GM18870 (cell line): ENCODE measurements around the gene CRAT.
"Not testable (repeated sequence)": the region's sequence is repeated elsewhere in the genome, so short reads cannot be mapped to it uniquely, and the experiment has no call there.

Source experiments
- ATAC-seq: cut with Tn5 transposase; IDR thresholded peaks from one replicate; pipeline ENCODE4 v1.9.1; 2021; ENCODE audit warnings: moderate library complexity; ENCODE audit not compliant: unreplicated experiment

CRAT gene

DNA sequence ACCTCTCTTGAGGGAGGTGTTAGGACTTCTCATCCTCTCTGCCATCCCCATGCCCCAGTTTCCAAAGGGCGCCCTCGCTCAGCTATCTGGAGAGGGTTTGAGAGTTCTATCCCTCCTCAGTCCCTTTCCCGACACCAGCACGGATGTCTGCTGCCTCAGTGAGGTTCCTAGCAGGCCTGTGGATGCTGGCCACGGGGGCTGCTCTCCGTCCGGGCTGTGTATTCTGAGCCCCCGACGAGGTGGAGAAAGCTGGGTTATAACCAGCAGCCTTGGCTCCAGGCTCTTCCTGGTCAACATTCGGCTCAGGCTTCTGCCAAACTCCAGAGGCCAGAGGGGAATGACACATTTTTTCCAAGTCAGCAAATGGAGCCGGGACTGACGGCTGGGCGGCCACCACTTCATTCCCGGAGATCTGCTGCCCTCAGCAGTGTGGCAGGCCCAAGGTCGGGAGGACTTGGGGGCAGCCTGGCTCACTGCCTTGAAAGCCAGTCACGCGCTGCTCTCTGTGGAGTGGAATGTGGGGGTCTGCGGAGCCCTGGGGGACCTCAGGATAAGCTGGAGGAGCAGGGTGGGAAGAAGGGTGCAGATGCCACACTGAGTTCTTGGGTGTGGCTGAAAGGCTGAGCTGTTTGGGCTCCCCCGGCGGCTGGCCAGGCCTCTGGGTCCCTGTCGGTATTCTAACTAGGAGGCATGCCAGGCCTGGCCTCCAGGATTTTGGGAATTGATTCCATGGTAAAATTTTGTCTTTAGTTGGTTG lies 28.1 kb upstream of the CRAT start:
- no peak for ATAC-seq

GRCh38 chr9:129138144-129138462 lies 27.5 kb upstream of the CRAT start:
- no peak for ATAC-seq

DNA sequence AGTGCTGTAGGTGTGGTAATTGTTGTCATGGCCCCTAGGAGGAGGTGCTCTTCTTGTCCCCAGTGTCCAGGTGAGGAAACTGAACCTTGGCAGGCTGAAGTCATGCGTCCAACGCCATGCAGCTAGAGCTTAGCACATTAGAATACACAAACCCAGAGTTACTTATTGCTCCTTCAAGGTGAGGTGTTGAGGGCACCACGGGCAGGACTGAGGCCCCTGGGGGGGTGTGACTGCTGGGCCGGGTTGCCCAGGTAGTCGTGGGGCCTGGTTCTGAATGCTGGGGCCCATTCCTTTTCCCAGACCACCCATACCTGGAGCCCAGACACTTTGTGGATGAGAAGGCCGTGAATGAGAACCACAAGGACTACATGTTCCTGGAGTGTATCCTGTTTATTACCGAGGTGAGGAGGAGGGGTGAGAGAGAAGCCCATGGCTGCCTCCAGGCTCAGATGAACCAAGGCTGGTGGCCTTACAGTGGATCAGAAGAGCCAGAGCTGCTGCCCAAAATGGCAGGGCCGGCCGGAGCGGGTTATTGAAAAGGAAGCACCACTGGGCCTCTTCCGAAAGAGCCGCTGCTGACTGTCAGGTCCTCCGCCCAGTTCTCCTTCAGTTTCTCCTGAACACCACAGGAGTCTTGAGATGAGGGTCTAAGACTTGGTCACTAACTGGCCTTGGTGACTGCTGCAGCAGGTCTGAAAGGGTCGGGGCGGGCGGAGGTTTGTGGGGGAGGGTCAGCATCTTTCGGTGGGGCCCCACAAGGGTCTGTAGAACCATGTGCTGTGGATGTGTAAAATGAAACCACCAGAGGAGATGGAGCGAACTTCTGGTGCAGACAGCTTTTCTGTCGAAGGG lies 26.9 kb upstream of the CRAT start:
- ATAC-seq = no peak

DNA sequence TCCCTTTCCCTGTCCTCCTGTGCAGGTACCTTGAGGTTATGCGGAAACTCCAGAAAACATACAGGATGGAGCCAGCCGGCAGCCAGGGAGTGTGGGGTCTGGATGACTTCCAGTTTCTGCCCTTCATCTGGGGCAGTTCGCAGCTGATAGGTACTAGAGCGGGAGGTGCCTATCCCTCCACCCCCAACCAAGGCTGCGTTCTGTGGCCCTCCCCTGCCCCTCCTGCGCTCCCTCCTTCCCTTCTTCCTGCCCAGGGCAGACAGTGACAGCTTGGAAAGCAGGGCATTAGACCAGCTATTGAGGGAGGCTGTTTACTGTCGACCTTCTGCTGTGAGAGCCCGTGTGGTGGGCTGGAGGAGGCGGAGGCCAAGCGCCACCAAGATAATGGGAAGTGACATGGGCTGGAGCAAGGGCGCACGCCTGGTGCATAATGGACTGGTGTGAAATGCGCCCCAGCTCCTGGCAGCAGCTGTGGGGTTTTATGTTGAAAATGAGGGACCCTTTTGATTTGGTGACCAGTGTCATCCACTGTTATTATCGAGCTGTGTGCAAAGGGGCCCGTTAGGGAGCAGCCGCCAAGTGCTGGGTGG lies 25.9 kb upstream of the CRAT start:
- no peak for ATAC-seq

GRCh38 chr9:129135476-129135875 lies 24.9 kb upstream of the CRAT start:
- no peak for ATAC-seq

DNA sequence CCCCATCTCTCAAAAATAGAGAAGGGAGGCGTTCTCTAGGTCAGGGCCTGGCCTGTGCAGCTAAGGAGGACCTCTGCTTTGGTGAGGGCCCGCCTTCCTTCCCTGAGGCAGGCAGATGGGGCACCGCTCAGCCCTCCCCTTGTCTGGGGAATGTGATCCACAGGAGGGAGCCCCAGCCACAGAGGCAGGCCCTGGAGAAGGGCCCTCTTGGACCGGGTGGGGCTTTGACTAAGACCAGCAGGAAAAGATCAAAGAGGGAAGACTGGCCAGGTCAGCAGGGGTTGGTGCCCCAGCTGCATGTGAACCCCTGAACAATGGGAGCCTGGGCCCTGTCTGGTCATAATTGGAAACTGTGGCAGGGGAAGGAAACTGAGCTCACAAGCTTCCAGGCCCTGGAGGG lies 22.5 kb upstream of the CRAT start:
- ATAC-seq = no peak

DNA sequence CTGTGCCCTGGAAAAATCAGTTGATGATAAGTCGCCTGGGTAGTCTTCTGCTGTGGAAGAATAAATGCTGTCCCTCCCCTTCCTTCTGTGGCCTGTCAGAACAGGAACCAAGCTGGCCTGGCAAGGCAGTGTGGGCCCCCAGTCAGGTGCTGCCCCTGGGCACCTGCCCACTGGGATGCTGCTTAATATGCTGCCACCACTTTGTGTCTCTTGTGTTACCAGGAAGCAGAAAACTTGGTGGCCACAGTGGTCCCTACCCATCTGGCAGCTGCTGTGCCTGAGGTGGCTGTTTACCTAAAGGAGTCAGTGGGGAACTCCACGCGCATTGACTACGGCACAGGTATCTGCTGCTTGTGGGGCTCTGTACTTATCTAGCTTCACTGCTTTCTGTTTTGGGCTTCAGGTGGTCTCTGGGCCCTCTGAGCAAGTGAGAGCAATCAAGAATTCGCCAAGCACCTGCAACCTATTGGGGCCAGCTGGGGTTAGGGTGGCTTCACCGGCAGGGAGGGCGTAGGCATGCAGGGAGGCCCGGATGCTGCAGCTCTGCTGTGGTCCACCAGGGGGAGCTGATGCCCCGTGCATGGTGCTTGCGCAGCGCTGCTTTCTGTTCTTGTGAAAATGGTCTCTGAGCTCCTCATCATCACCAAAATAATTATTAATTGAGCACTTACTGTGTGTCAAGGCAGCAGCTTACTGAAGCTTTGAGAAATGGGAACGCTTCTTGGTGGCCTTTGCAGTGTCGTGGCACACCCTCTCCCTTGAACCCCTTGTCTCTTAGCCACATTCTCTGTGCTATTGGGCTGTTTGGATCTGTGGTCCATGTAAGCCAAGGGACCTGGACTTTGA lies 20.9 kb upstream of the CRAT start:
- no peak for ATAC-seq

DNA sequence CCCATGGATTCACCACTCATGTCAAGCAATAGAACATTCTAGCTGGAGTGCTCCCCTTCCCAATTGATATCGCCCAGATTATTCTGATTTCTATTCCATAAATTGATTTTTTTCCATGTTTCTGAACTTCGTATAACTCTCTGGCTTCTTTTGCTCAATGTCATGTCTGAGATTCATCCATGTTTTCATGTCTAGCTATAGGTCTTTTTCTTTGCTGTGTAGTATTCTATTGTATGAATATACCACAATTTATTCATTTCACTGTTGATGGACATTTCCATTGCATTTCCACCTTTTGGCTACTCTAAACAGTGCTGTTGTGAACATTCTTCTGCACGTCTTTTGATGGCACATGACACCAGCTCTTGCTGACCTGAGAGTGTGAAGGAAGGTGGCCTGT lies 20.2 kb upstream of the CRAT start:
- ATAC-seq = no peak

GRCh38 chr9:129130271-129130670 lies 19.7 kb upstream of the CRAT start:
- ATAC-seq = not testable (repeated sequence)

DNA sequence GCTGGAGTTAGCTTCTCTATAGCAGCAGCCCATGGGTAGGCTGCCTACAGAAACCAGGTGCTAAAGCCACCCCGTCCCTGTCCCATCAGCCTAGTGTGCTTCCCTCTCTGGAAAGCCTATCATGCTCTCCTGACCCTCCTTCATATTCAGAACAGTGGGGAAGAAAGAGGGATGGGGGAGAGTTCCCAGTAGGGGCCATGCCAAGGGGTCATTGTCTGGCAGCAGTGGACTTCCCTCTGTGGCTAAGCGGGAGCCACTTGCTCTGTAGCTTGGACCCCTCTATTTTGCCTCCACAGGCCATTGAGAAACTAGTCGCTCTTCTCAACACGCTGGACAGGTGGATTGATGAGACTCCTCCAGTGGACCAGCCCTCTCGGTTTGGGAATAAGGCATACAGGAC lies 18.1 kb upstream of the CRAT start:
- no peak for ATAC-seq

DNA sequence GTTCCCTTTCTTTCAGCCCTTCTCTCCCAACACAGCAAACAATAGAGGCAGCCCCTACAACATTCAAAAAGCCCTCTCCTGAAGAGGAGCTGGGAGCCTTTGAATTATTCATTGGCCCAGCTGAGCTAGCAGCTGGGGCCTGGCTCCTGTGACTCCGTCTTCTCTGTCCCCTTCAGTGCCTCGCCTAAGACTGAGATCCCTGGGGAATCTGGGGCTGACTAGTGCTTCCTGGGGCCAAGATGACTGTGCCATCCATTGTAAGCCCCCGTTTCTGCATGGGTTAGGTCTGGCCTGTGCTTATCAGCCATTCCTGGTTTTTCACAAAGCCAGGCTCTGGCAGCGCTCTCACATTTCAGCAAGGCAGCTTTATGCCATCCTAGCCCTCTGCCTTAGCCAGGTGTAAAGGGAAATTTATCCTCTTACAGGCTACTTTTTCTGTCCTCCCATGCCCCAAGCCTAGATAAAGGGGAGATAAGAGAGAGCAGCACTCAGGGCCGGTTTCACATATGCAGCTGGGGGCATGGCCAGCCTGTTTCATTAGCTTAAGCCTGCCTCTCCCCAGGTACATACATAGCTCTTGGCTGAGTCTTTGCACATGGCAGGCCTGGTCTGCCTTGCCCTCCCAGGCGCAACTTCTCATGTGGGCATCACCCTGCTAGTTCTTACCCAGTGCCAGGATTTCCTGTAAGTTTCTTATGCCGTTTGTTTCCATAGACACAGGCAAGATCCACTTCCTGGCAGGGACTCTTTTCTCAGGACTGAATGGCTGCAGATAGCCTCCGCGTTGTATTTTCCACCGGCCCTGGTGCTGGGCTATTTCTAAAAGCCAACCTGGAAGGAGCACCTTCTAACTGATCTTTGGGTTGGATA lies 16.4 kb upstream of the CRAT start:
- no peak for ATAC-seq

DNA sequence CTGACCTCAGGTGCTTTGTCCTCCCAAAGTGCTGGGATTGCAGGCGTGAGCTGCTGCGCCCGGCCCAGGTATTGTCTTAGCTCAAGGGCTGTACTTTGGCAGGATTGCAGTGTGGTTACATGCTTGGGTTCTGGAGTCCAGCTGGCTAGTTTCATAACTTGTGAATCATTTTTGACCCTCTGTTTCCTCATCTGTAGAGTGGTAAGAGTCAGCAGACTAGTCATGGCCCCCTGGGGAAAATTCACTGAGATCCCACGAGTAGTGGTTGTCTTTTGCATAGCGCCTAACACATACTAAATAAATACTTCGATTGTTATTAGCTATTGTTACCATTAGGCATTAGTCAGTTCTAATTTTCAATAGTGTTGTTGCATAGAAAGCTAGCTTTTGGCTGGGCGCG lies 14.9 kb upstream of the CRAT start:
- no peak for ATAC-seq

GRCh38 chr9:129124506-129125069 lies 14.0 kb upstream of the CRAT start:
- ATAC-seq = no peak

DNA sequence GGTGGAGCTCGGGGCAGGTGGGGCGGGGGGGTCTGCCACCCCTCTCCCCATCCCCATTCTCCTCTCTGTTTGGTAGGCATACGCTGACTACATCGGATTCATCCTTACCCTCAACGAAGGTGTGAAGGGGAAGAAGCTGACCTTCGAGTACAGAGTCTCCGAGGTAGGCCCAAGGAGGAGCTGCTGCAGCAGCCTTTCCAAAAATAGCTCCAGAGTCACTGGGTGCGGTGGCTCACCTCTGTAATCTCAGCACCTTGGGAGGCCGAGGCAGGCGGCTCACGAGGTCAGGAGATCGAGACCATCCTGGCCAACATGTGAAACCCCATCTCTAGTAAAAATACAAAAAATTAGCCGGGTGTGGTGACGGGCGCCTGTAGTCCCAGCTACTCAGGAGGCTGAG lies 12.4 kb upstream of the CRAT start:
- not testable (repeated sequence) for ATAC-seq

DNA sequence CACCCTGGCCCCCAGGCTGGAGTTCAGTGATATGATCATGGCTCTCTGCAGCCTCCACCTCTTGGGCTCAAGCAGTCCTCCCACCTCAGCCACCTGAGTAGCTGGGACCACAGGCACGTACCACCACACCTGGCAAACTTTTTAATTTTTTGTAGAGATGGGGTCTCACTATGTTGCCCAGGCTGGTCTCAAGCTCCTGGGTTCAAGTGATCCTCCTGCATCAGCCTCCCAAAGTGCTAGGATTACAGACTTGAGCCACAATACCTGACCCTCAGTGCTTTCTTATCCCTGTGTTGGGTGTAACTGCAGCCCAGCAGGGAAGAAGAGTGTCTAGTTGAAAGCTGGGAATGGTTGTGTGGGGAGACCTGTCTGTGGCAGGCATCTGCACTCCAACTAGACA lies 11.5 kb upstream of the CRAT start:
- no peak for ATAC-seq

DNA sequence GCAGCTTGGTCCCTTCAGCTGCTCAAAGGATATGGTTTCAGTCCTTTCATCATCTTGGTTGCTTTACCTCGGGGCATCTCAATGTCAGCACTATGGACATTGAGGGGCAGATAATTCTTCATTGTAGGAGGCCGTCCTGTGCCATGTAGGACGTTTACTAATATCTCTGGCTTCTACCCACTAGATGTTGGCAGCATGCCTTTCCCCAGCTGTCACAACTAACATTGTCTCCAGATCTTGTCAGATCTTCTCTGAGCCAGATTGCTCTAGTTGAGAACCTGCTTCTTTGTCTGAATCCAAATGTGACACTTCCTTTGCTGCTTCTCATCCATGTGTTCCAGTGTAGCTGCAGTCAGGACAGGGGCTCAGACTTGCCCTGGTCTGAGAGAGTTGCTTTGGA lies 10.9 kb upstream of the CRAT start:
- no peak for ATAC-seq

- no peak for ATAC-seq
These were observed 8.2 kb upstream of the CRAT start for GRCh38 chr9:129118799-129119198.

GRCh38 chr9:129113645-129114304 lies 3.2 kb upstream of the CRAT start:
- ATAC-seq = no peak

DNA sequence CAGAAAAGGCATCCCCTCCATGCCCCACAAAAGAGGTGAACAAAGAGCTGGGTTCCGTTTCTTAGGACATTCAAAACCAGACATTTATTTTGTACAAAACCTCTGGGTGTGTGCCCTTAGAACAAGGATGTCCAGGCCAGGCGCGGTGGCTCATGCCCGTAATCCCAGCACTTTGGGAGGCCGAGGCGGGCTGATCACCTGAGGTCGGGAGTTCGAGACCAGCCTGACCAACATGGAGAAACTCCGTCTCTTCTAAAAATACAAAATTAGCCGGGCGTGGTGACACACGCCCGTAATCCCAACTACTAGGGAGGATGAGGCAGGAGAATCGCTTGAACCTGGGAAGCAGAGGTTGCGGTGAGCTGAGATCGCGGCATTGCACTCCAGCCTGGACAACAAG lies 1.9 kb upstream of the CRAT start:
- ATAC-seq = not testable (repeated sequence)
